SK-N-DZ (cell line): Measurements from ENCODE around the gene ATL3. TPM values are rescaled to one million over a fixed set of nuclear protein-coding genes. Genes with fewer than 3 reads are reported as not detected.
"Not testable (repeated sequence)": the region's sequence is repeated elsewhere in the genome, so short reads cannot be mapped to it uniquely, and the experiment has no call there.

Experiments used
- DNase-seq: peaks from one replicate; pipeline ENCODE4 v3.0.0-alpha.2; 2015; ENCODE audit warnings: low spot score
- polyA plus RNA-seq, 2 experiments: library from polyadenylated mRNA; depleted of rRNA; stranded (reverse); fragments of >200 nt; gene quantifications; 2 replicates each; pipeline ENCODE4 v1.2.3, GENCODE V29; 2014

Gene ATL3, protein sequence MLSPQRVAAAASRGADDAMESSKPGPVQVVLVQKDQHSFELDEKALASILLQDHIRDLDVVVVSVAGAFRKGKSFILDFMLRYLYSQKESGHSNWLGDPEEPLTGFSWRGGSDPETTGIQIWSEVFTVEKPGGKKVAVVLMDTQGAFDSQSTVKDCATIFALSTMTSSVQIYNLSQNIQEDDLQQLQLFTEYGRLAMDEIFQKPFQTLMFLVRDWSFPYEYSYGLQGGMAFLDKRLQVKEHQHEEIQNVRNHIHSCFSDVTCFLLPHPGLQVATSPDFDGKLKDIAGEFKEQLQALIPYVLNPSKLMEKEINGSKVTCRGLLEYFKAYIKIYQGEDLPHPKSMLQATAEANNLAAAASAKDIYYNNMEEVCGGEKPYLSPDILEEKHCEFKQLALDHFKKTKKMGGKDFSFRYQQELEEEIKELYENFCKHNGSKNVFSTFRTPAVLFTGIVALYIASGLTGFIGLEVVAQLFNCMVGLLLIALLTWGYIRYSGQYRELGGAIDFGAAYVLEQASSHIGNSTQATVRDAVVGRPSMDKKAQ
- polyA plus RNA-seq (2014; cell fraction: cytosol; rRNA removed): 3.4 and 5.2 TPM in 2 replicates
- polyA plus RNA-seq (2014; cell fraction: nucleus; rRNA removed): 1.2 and 2.1 TPM in 2 replicates

DNA sequence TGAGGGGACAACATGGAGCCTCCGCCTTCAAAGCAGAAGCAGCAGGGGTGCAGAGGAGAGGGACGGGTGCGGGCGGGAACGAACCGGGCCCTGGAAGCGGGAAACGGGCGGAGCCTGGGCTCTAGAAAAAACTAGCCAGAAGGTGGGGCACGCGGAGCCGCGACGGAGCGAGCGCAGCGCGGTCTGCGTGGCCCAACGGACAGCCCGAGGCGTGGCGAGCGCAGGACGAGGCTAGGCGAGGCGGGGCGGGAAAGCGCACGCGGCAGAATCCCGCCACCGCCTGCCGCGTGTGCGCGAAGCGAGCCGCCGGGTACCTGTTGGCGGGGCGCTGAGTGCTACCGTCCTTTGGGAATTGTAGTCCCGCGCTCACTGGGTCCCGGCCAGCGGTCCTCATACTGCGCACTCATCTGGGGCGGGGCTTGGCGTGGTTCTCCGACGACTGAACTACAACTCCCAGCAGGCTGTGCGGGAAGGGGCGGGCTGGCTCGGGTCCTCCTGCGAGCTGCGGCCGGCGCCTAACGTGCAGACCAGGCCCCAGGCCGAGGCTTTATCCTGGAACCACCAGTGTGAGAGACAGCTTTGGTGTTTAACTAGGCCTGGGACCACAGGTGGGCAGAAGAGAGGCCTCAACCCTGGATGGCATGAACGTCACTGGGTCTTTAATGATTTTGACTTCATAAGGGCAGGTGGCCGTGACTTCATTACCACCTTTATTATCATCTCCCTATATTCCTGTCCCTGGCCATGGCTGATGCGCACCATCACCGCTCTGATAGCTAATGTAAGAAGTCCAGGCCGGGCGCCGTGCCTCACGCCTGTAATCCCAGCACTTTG, at the start of gene ATL3:
ATL3 (minus strand) TSS at position 55 of the 834 bp plus-strand sequence; CDS start at position 14, 41 bp downstream.
- peak; percentile 85 for DNase-seq

DNA sequence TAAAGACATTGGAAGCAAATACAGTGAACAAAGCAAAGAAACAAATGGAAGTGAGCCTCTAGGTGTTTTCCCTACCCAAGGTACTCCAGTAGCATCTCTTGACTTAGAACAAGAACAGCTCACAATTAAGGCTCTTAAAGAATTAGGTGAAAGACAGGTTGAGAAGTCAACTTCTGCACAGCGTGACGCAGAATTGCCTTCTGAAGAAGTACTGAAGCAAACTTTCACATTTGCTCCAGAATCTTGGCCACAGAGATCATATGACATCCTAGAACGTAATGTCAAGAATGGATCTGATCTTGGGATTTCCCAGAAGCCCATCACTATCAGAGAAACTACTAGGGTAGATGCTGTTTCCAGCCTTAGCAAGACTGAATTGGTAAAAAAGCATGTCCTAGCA, 49.4 kb upstream of the ATL3 start:
- DNase-seq: no peak

DNA sequence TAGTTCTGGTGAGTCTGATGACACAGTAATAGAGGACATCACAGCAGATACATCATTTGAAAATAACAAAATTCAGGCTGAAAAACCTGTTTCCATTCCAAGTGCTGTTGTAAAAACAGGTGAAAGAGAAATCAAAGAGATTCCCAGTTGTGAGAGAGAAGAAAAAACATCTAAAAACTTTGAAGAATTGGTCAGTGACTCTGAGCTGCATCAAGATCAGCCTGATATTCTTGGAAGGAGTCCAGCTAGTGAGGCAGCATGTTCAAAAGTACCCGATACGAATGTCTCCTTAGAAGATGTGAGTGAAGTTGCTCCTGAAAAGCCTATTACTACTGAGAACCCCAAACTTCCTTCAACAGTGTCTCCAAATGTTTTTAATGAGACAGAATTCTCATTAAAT, 48.8 kb upstream of the ATL3 start:
- DNase-seq: no peak

DNA sequence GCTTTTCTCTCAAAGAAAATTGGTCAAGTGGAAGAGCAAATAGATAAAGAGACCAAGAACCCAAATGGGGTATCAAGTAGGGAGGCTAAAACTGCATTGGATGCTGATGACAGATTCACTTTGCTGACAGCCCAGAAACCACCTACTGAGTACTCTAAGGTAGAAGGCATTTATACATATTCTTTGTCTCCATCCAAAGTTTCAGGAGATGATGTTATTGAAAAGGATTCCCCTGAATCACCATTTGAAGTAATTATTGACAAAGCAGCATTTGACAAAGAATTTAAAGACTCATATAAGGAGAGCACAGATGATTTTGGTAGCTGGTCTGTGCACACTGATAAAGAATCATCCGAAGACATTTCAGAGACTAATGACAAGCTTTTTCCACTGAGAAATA, 47.8 kb upstream of the ATL3 start:
- no peak for DNase-seq

DNA sequence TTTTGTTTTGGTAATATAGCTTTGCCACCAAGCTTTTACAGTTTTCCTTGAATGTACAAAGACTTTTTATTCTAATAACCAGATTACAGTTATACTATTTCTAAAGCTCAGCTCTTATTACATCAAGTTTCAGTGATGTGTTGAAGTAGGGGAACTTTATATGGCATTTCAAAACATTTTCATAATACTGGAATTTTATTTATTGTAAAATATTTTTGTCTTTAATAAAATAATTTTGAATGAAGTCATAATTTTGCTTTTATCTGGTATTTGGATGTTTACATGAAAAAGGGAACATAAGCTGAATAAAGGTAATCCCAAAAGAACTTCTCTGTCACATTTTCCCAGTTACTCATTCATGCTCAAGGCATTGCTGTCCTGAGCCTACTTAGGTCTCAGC, 44.9 kb upstream of the ATL3 start:
- no peak for DNase-seq

DNA sequence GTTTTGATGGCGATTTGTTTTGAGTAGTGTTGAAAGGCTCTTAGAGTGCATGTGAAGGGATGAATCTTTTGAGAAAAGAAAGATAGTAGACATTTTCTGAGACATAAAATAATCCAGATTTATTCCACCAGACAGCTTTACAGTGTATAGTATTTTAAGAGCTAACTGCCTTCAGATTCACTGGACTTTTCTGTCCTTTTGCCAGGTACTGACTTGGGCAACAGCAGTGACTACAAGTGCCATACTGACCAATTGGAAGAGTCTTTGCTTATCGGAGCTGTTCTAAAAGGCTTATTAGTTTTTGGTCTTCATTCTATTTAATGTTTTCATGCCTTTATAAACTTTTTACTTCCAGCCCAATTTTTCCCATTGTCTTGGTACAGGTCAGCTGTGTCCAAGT, 42.6 kb upstream of the ATL3 start:
- DNase-seq: no peak

DNA sequence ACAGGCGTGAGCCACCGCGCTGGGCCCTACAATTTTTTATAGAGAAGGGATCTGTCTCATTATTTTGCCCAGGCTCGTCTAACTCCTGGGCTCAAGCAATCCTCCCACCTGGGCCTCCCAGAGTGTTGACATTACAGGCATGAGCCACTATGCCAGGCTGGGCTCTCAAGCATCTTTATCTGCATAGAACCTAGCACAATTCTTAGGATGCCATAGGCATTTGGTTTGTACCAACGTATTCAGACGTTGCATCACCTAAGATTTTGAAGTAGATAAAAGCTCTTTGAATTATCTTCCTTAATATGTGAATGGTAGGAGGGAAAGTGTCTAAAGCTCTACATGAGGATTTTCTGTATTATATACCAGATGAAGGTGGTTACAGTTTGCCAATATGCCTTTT, 40.7 kb upstream of the ATL3 start:
- DNase-seq: no peak

DNA sequence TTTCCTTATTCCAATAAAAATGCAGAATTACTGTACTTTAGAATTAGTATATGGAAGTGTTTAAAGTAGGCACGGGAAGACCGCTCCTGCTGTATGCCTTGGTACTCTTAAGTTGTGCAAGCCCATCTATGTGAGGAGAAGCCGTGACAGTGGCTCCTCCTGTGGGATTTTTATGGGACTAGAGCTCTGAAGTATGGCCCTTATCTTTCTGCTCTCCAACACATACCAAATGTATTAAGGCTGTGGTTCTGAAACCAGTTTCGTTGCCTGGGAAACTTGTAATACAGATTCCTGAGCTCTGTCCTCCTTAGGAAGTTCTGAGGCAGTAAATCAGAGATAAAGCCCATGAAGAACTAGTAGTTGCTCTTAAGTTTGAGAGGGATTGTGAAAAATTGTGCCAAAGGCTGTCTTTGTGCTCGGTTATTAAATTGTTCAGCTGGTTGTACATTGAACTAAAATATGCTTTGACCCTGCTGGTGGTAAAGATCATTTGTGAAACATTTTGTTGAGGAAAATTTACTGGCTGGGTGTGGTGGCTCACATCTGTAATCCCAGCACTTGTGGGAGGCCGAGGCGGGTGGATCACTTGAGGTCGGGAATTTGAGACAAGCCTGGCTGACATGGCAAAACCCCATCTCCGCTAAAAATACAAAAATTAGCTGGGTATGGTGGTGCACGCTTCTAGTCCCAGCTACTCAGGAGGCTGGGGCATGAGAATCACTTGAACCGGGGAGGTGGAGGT, 39.5 kb upstream of the ATL3 start:
- DNase-seq: no peak

DNA sequence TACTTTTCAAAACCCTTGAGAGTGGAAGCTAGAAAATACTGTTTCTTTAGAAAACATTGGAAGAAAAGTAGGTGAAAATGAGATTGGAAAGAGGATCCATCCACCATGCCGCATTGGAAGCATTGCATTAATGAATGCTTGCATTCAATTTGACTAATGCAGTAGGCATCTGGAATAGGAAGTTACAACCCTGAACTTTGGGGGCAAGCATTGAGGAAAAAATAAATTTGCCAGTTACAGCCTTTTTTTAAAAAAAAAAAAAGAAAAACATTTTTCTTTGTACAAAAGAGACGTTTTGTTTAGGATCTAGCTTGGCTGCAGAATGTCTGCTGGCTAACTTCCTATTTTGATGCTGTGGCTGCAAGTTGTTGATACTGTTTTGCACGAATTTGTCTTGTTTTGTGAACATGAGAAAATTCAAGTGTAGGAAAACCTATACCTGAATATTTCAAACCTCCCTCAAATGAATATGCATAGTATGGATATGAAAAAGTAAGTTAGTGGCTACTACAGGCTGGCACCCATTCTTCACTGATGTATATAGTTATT, 38.2 kb upstream of the ATL3 start:
- no peak for DNase-seq

DNA sequence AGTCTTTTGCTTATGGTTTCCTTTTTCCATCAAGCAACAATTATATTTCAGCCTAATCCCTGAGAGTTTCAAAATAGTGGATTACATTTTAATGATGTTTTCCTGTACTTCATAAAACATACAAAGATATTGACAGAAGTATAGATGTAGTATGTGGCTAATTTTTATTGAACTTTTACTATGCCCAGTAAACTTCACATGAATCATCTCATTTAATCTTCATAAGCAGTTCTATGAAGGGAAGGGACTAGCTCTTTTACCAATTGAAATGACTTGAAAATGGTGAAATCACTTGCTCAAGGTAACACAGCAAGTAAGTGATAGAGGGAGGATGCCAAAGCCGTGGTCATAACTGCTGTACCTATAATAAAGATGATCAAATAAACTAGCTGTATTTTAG, 37.6 kb upstream of the ATL3 start:
- no peak for DNase-seq

DNA sequence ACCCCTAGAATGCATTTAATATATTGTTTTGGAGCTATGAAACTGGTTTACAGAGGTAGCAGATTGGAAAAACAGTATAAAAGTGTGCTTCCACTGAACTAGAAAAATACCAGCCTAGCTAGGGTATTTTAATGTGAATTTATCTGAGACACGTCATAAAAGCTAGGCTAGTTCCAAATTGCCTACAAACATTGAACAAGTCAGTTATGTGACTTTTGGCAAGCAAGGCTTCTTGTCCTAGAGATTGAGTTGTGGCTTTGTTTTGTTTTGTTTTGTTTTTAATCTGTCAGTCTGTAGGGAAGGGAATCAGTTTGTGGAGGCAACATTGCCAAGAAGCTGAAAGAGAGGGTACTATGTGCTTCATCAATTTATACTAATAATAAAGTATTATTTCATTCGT, 34.4 kb upstream of the ATL3 start:
- DNase-seq: no peak

DNA sequence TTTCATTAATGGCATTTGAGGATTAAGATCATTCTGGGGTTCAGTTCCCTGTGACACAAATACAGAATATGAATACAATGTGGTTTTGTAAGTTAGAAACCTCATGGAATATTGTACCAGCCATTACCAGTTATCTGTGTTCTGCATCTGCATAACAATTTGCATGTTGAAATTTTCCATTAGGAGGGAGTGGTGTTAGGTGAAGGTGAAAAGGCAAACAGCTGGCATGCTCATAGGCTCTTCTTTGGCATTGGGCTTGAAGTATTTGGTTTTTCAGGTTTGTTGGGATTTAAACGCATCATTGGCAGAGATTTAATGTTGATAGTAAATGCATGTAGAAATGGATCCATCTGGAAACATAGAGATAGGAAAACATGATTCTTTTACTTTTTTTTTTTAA, 28.7 kb upstream of the ATL3 start:
- no peak for DNase-seq

DNA sequence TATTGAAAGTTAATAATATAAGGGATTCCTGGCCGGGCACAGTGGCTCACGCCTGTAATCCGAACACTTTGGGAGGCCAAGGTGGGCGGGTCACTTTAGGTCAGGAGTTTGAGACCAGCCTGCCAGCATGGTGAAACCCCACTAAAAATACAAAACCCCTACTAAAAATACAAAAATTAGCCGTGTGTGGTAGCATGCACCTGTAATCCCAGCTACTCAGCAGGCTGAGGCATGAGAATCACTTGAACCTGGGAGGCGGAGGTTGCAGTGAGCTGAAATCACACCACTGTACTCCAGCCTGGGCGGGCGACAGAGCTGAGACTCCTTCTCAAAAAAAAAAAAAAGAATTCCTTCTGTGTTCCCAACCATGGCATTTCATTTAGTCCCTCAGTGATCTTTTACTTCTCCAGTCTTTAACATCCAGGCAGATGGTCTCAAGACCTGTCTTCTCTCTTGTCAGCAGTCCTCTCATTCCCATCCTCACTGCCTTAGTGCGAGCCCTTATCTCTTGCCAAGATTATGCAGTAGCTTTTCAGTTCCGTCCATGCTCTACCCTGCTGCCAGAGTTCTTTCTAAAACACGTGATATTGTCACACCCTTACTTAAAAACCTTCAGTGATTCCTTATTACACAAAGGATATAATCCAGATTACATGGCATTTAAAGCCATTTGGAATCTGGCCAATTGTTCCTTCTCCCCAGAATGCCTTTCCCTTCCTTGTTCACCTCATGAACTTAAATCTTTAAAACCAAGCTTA, 28.0 kb upstream of the ATL3 start:
- DNase-seq: no peak

DNA sequence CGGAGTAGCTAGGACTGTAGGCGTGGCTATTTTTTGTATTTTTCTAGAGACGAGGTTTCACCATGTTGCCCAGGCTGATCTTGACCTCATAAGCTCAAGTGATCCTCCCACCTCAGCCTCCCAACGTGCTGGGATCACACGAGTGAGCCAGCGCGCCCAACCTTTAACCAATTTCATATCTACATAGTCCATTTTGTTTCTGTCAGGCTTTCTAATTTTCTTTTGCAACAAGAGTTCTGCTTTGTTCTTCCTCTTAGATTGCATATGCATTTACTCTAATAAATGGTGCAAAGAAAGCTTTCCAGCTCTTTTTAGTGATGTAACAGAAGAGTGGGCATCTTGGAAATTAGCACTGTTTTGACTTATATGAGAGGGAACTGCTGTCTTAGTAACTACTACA, 23.4 kb upstream of the ATL3 start:
- no peak for DNase-seq

DNA sequence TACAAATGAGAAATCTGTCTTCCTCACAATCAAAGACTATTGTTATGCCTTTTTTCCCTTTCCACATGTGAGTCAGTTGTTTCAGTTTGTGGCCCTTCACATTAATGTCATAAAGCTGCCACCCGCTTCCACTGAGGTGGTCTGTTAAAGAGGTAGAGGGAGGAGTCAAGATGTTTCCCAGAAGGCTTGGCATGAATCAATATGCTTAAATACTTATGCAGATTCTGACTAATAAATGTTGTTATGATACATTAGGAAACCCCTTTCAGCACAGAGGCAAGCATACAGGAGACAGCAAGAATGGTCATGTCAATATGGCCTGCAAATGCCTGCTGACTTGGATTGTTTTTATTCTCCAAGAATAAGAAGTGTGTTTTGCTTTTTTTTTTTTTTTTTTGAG, 16.7 kb upstream of the ATL3 start:
- no peak for DNase-seq

DNA sequence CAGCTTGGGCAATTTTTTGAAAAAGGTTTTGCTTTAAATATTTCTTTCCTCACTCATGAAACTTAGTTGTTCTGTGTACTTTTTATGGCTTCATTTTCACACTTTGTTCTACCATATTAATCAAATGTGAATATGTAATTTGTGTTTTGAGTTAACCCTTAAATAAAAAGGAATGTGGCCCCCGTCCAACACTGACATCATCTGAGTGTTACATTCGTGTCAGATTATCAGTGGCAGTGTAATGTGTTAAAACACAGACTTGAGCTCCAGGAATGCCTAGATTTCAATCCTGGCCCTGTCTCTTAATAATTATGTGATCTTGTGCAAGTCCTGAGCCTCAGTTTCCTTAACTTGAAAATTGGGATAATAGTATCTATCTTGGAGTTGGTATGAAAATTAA, 15.8 kb upstream of the ATL3 start:
- DNase-seq: no peak

DNA sequence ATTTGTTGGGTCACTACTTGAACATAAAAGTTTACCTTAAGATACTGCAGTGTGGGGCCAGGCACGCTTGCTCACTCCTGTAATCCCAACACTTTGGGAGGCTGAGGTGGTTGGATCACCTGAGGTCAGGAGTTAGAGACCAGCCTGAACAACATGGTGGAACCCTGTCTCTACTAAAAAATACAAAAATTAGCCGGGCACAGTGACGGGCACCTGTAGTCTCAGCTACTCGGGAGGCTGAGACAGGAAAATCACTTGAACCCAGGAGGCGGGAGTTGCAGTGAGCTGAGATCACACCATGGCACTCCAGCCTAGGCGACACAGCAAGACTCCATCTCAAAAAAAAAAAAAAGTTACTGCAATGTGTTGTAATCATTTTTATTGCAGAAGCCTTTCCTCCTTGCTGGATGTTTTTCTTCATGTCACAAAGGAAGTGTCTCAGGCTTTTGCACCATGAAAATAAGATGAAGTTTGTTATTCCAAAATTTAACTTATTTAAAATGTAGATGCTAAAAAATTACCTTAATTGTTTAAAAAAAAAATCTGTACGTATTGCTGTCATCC, 14.1 kb upstream of the ATL3 start:
- not testable (repeated sequence) for DNase-seq

DNA sequence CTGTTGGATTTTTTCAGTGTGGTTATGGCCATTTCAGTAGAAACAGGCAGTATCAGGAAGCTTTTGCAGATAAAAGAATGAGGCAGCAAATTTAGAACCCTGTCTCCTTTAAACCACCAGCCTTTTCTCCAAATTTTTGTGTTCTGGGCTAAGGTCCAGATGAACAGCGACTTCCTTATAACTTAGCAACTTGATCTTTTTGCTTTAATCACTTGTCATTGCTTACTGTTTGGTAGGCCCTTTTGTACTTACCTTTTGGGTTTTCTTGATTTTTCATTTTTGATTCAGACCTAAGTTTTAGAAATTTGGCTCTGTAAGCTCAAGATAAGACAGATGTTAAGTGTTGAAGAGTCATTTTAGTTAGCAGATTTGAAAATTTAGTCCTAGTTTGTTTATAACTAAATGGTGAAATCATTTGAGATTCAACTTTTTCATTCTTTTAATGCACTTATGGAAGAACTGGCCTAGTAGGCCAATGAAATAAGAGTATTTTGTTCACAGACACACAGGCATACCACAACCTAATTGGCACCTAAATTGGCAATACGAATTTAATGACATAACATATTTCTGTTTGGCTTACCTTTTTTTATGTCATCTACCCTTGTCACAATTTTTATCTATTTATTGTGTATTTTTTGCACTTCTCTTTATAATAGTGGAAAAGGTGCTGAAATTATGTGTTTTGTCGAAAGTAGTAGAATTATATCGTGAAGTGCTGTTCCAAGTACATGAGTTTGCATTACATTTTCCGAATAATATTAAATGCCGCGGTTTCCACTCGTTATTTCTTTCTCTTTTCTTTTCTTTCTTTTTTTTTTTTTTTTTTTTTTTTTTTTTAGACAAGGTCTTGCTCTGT, 12.2 kb upstream of the ATL3 start:
- DNase-seq: no peak
